ENCODE measurements around the gene EXD2. TPM values are rescaled to one million over a fixed set of nuclear protein-coding genes. Genes with fewer than 3 reads are reported as not detected.

EXD2 gene
- total RNA-seq, 1 experiment from 2014 or later, result 22.5 TPM

DNA sequence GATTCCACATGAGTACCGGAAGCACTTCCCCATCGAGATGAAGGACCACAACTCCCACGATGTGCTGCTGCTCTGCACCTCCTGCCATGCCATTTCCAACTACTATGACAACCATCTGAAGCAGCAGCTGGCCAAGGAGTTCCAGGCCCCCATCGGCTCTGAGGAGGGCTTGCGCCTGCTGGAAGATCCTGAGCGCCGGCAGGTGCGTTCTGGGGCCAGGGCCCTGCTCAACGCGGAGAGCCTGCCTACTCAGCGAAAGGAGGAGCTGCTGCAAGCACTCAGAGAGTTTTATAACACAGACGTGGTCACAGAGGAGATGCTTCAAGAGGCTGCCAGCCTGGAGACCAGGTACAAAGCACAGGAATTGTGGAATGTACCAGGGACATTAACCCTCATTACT, 46.3 kb downstream of the EXD2 start:
- intact Hi-C loops (cut with micrococcal nuclease; ENCODE audit: unreplicated experiment), result no loop called here
- ChIA-PET CTCF (no interaction called here), POLR2A (no interaction called here)
- Histone ChIP-seq H3K4me1 (peaks cover 8% of the 10 kb centered on the region; the same call in 1 of the 2 replicates), H3K27me3 (replicated peaks; ENCODE audit: control insufficient read depth, insufficient read depth, low read length) (no peaks in the 10 kb centered on the region), H3K4me3 (ENCODE audit: low read depth, low read length) (no peak overlapping the region), H3K9me3 (no peaks in the 10 kb centered on the region), H3K36me3 (ENCODE audit: control insufficient read depth, insufficient read depth, low read length) (no peaks in the 10 kb centered on the region; the same call in 1 of the 2 replicates)
- H3K36me3 Mint-ChIP-seq (ENCODE audit: insufficient read depth, unreplicated experiment), result peaks cover 34% of the 10 kb centered on the region
- no peak for DNase-seq
- H3K27ac Mint-ChIP-seq (ENCODE audit: unreplicated experiment), result no peak overlapping the region
- no peak for TF ChIP-seq CTCF (IDR thresholded peaks at IDR 0.05; ENCODE audit: insufficient read depth in 1 of 2, low read depth in 1 of 2, low read length in 1 of 2, severe bottlenecking in 1 of 2, unreplicated experiment in 1 of 2)
- no TSS peak for BruUV-seq (replicated peaks)
- no peak overlapping the region for H3K4me3 Mint-ChIP-seq (ENCODE audit: unreplicated experiment)
- no peaks in the 10 kb centered on the region for H3K27me3 Mint-ChIP-seq (ENCODE audit: insufficient read depth, unreplicated experiment)
- no peaks in the 10 kb centered on the region for H3K9me3 Mint-ChIP-seq (ENCODE audit: unreplicated experiment)
- H3K4me1 Mint-ChIP-seq (ENCODE audit: low read depth, unreplicated experiment), result peaks cover 7% of the 10 kb centered on the region

DNA sequence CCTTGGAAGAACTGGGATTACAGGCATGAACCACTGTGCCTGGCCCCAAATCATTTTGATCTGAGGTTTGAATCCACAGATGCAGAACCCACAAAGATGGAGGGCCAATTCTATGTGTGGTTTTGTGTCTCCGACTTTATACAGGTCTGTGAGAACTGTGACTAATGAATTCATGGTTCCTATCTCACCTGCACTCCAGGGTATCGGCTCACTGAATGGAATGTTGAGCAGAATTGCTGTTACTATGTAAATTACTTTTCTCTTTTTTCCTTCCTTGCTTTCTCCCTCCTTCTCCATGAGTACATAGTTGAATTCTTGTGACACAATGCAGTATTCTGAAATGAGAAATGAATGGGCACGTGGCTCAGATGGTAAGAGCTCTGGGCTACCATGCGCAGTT, 47.6 kb downstream of the EXD2 start:
- no peak overlapping the region for H3K4me3 ChIP-seq (ENCODE audit: low read depth, low read length)
- TF ChIP-seq CTCF (IDR thresholded peaks at IDR 0.05; ENCODE audit: insufficient read depth in 1 of 2, low read depth in 1 of 2, low read length in 1 of 2, severe bottlenecking in 1 of 2, unreplicated experiment in 1 of 2), result no peak
- DNase-seq, result no peak
- no peaks in the 10 kb centered on the region for H3K9me3 Mint-ChIP-seq (ENCODE audit: unreplicated experiment)
- H3K4me1 Mint-ChIP-seq (ENCODE audit: low read depth, unreplicated experiment), result peaks cover 7% of the 10 kb centered on the region
- no peak overlapping the region for H3K27ac Mint-ChIP-seq (ENCODE audit: unreplicated experiment)
- H3K9me3 ChIP-seq, result no peaks in the 10 kb centered on the region
- no peaks in the 10 kb centered on the region for H3K27me3 Mint-ChIP-seq (ENCODE audit: insufficient read depth, unreplicated experiment)
- ChIA-PET POLR2A (no interaction called here), CTCF (no interaction called here)
- no peaks in the 10 kb centered on the region for H3K27me3 ChIP-seq (replicated peaks; ENCODE audit: control insufficient read depth, insufficient read depth, low read length)
- no peak overlapping the region for H3K4me3 Mint-ChIP-seq (ENCODE audit: unreplicated experiment)
- H3K4me1 ChIP-seq, result peaks cover 8% of the 10 kb centered on the region; the same call in 1 of the 2 replicates
- H3K36me3 Mint-ChIP-seq (ENCODE audit: insufficient read depth, unreplicated experiment), result peaks cover 34% of the 10 kb centered on the region
- BruUV-seq (replicated peaks), result no TSS peak
- H3K36me3 ChIP-seq (ENCODE audit: control insufficient read depth, insufficient read depth, low read length), result no peaks in the 10 kb centered on the region; the same call in 1 of the 2 replicates
- intact Hi-C loops (cut with micrococcal nuclease; ENCODE audit: unreplicated experiment), result no loop called here

- POLR2A ChIA-PET, result no interaction called here
- TF ChIP-seq CTCF (IDR thresholded peaks at IDR 0.05; ENCODE audit: insufficient read depth in 1 of 2, low read depth in 1 of 2, low read length in 1 of 2, severe bottlenecking in 1 of 2, unreplicated experiment in 1 of 2), result no peak
- Mint-ChIP-seq H3K4me1 (ENCODE audit: low read depth, unreplicated experiment) (peaks cover 7% of the 10 kb centered on the region), H3K36me3 (ENCODE audit: insufficient read depth, unreplicated experiment) (peaks cover 21% of the 10 kb centered on the region), H3K27ac (ENCODE audit: unreplicated experiment) (no peak overlapping the region), H3K27me3 (ENCODE audit: insufficient read depth, unreplicated experiment) (no peaks in the 10 kb centered on the region), H3K4me3 (ENCODE audit: unreplicated experiment) (no peak overlapping the region), H3K9me3 (ENCODE audit: unreplicated experiment) (no peaks in the 10 kb centered on the region)
- no TSS peak for BruUV-seq (replicated peaks)
- no peaks in the 10 kb centered on the region for H3K27me3 ChIP-seq (replicated peaks; ENCODE audit: control insufficient read depth, insufficient read depth, low read length)
- no peaks in the 10 kb centered on the region; the same call in 1 of the 2 replicates for H3K36me3 ChIP-seq (ENCODE audit: control insufficient read depth, insufficient read depth, low read length)
- CTCF ChIA-PET, result interaction anchor here (1.1 to 3.2 kb wide), 2 partner anchors 47 to 111 kb away, joined by 3 to 31 read pairs; no protein-coding TSS in a partner anchor
- DNase-seq, result no peak
- H3K4me3 ChIP-seq (ENCODE audit: low read depth, low read length), result no peak overlapping the region
- H3K4me1 ChIP-seq, result peaks cover 8% of the 10 kb centered on the region; the same call in 1 of the 2 replicates
- intact Hi-C loops (cut with micrococcal nuclease; ENCODE audit: unreplicated experiment), result loop anchor here (5.0 kb wide), 2 partner anchors 122 to 332 kb away; partner anchors contain the start of gene CCDC177
- no peaks in the 10 kb centered on the region for H3K9me3 ChIP-seq
Measured at GRCh38 chr14:69240527-69241173, 49.4 kb downstream of the EXD2 start.
